Choroid plexus epithelial cell (primary cell): ENCODE measurements around the gene SEPTIN2.

ENCODE experiments used
- DNase-seq: peaks from one replicate; pipeline ENCODE4 v3.0.0-alpha.2; 2010; ENCODE audit warnings: low read depth
- H3K4me3 ChIP-seq: 2 replicates; pipeline ENCODE4 v1.5.1; 2011; ENCODE audit warnings: low read depth, mild to moderate bottlenecking, control low read depth, low read length, moderate library complexity
- CTCF ChIP-seq: conservative IDR thresholded peaks from 2 replicates; pipeline ENCODE4 v1.5.1; 2011; ENCODE audit warnings: low read depth, mild to moderate bottlenecking, control low read depth, inconsistent platforms, low read length, moderate library complexity

Gene SEPTIN2

GRCh38 chr2:241315879-241316631 is at the start of gene SEPTIN2:
SEPTIN2 (plus strand) TSS chr2:241315925; CDS start chr2:241324233, 8,308 bp downstream.
- TF ChIP-seq CTCF = no peak
- peak within 1 kb of the TSS; percentile 94 for H3K4me3 ChIP-seq
- DNase-seq = peak; percentile 58

- TF ChIP-seq CTCF = peak; percentile 16
- no peak for DNase-seq
- H3K4me3 ChIP-seq = no peak overlapping the region
Observed at GRCh38 chr2:241267249-241268067, 48.3 kb upstream of the SEPTIN2 start.

- no peak for TF ChIP-seq CTCF
- peak overlapping the region; percentile 13 for H3K4me3 ChIP-seq
- peak; percentile 35 for DNase-seq
Observed at GRCh38 chr2:241268306-241268705, 47.4 kb upstream of the SEPTIN2 start.

GRCh38 chr2:241268716-241269445 is 46.8 kb upstream of the SEPTIN2 start:
- TF ChIP-seq CTCF = peak; percentile 13
- DNase-seq = no peak
- no peak overlapping the region for H3K4me3 ChIP-seq

GRCh38 chr2:241269707-241270520 is 45.8 kb upstream of the SEPTIN2 start:
- no peak for DNase-seq
- no peak for TF ChIP-seq CTCF

GRCh38 chr2:241270531-241270930 is 45.2 kb upstream of the SEPTIN2 start:
- no peak for TF ChIP-seq CTCF
- DNase-seq = no peak
- H3K4me3 ChIP-seq = peak overlapping the region; percentile 83

More at GRCh38 chr2:241269707-241270520, 45.8 kb upstream of the SEPTIN2 start:
- H3K4me3 ChIP-seq = peak overlapping the region; percentile 12
